Measurements from ENCODE around the gene CDC25C. TPM values are rescaled to one million over a fixed set of nuclear protein-coding genes. Genes with fewer than 3 reads are reported as not detected.

The CDC25C gene
- total RNA-seq, 1 donor from 2014 or later: not detected

GRCh38 chr5:138338411-138339090 lies 6.9 kb upstream of the CDC25C start:
- ChIA-PET POLR2A (interaction anchor here (0.6 to 13.1 kb wide), 18 partner anchors 11 to 1227 kb away, joined by 3 to 322 read pairs (median 6); partner anchors contain the start of genes BRD8, CDC23, EGR1 and ETF1), CTCF (interaction anchor here (1.0 to 7.8 kb wide), 2 partner anchors 10 to 14 kb away, joined by 3 to 134 read pairs; partner anchors contain the start of gene KDM3B)
- intact Hi-C loops (cut with micrococcal nuclease): loop anchor here (1.0 to 10.0 kb wide), 7 partner anchors 14 to 859 kb away; partner anchors contain the start of genes ETF1, HNRNPA0, HSPA9 and KDM3B
- Mint-ChIP-seq H3K9me3 (no peaks in the 10 kb centered on the region), H3K27me3 (no peaks in the 10 kb centered on the region), H3K27ac (peak overlapping the region; percentile 94), H3K4me3 (peak overlapping the region; percentile 90), H3K4me1 (peaks cover 37% of the 10 kb centered on the region), H3K36me3 (ENCODE audit: low read depth) (peaks cover 24% of the 10 kb centered on the region)
- peak; percentile 19 for DNase-seq
- TF ChIP-seq, protein P1, sequence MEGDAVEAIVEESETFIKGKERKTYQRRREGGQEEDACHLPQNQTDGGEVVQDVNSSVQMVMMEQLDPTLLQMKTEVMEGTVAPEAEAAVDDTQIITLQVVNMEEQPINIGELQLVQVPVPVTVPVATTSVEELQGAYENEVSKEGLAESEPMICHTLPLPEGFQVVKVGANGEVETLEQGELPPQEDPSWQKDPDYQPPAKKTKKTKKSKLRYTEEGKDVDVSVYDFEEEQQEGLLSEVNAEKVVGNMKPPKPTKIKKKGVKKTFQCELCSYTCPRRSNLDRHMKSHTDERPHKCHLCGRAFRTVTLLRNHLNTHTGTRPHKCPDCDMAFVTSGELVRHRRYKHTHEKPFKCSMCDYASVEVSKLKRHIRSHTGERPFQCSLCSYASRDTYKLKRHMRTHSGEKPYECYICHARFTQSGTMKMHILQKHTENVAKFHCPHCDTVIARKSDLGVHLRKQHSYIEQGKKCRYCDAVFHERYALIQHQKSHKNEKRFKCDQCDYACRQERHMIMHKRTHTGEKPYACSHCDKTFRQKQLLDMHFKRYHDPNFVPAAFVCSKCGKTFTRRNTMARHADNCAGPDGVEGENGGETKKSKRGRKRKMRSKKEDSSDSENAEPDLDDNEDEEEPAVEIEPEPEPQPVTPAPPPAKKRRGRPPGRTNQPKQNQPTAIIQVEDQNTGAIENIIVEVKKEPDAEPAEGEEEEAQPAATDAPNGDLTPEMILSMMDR (IDR thresholded peaks at IDR 0.05): no peak
- no peak for ATAC-seq (ENCODE audit: low read depth)

- peak within 1 kb of the TSS; percentile 90 for H3K4me3 Mint-ChIP-seq
- peaks cover 37% of the 10 kb centered on the region for H3K4me1 Mint-ChIP-seq
- ATAC-seq (ENCODE audit: low read depth) (peak; percentile 81), DNase-seq (peak; percentile 97)
- ChIA-PET CTCF (interaction anchor here (1.0 to 7.8 kb wide), 2 partner anchors 9 to 14 kb away, joined by 3 to 134 read pairs; partner anchors contain the start of gene KDM3B), POLR2A (interaction anchor here (0.6 to 13.1 kb wide), 20 partner anchors 10 to 1909 kb away, joined by 3 to 322 read pairs (median 6); partner anchors contain the start of genes BRD8, CDC23, EGR1 and ETF1)
- H3K27me3 Mint-ChIP-seq: no peaks in the 10 kb centered on the region
- TF ChIP-seq, protein P1 (IDR thresholded peaks at IDR 0.05): no peak
- peak within 1 kb of the TSS; percentile 100 for H3K27ac Mint-ChIP-seq
- peaks cover 21% of the 10 kb centered on the region for H3K36me3 Mint-ChIP-seq (ENCODE audit: low read depth)
- no peaks in the 10 kb centered on the region for H3K9me3 Mint-ChIP-seq
- intact Hi-C loops (cut with micrococcal nuclease): loop anchor here (1.0 to 10.0 kb wide), 10 partner anchors 14 to 859 kb away; partner anchors contain the start of genes BRD8, CDC23, ETF1 and HNRNPA0
These were observed 6.2 kb upstream of the CDC25C start, which contains the start of gene FAM53C for GRCh38 chr5:138337685-138338410. Gene FAM53C (plus strand): TSS chr5:138338266. CDS start chr5:138341336, 3,070 bp downstream.

DNA sequence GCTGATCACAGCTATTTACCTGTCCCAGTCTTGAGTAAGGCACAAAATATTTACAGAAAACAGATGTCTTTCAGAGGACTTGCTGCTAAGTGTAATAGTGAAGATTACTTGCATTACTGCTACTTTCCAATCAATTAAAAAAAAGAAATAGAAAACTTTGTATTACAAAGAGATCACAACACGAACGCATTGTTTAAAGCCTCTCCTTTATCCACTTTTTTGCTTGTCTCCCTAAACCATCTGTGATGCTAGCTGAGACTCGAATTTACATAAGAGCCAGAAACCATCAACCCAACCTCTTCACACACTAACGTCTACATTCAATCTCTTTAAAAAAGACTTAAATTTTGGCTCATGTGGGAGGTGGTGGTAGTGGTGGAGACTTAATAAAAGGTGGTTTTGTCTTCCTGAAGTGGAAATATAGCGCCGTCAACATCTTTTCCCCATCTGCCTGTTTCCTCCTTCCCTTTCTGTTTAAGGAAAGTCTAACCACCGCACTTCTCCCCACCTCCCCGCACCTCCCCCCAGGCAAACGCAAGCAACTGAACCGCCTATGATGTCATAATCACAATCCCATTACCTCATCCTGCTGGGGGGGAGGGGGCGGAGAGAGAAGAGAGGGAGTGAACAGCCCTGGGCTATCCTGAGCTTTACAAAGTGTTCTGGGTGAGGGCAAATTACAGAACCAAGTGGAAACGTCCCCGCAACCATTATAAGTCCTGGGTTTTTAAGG lies 5.5 kb upstream of the CDC25C start:
- Mint-ChIP-seq H3K9me3 (no peaks in the 10 kb centered on the region), H3K4me3 (peak overlapping the region; percentile 90), H3K27me3 (no peaks in the 10 kb centered on the region), H3K4me1 (peaks cover 40% of the 10 kb centered on the region), H3K36me3 (ENCODE audit: low read depth) (peaks cover 20% of the 10 kb centered on the region), H3K27ac (peak overlapping the region; percentile 100)
- ChIA-PET POLR2A (interaction anchor here (0.6 to 13.1 kb wide), 9 partner anchors 14 to 1910 kb away, joined by 3 to 322 read pairs (median 7); partner anchors contain the start of genes BRD8, EGR1, ETF1 and KDM3B), CTCF (interaction anchor here (1.0 to 7.8 kb wide), 2 partner anchors 8 to 15 kb away, joined by 3 to 134 read pairs; partner anchors contain the start of gene KDM3B)
- TF ChIP-seq, protein P1 (IDR thresholded peaks at IDR 0.05): no peak
- intact Hi-C loops (cut with micrococcal nuclease): loop anchor here (1.0 to 10.0 kb wide), 5 partner anchors 124 to 860 kb away; partner anchors contain the start of genes BRD8, CDC23, PKD2L2 and SIL1
- DNase-seq (no peak), ATAC-seq (ENCODE audit: low read depth) (peak; percentile 22)

DNA sequence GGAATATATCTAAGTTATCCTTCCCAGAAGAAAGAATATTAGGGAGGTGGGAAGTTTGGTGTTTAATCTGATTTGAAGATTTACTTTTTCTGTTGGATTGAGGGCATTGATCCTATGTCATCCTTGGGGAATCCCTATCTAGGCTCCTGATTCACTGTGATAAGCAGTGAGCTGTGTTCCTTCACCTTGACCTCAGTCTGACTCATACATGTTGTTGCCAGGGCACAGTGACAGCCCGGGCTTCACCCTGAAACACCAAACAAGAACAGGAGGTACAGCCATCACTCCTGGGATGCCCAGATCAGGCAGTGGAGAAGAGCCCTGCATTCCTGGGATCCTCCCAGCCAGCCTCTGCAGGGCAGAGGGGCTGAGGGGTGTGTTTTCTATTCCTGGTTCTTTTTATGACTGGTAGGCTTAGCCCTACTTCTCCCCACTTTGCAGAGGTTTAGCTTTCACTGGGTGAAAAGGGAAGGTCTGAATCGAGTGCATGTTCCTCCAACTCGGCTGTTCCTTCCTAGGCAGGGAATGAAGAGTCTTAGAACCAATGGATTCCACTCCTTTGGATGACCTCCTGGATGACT lies 3.4 kb upstream of the CDC25C start:
- intact Hi-C loops (cut with micrococcal nuclease): loop anchor here (5.0 to 10.0 kb wide), 2 partner anchors 450 to 862 kb away; partner anchors contain the start of genes PKD2L2 and SIL1
- Mint-ChIP-seq H3K27me3 (no peaks in the 10 kb centered on the region), H3K9me3 (no peaks in the 10 kb centered on the region), H3K36me3 (ENCODE audit: low read depth) (peaks cover 9% of the 10 kb centered on the region), H3K27ac (no peak overlapping the region), H3K4me1 (peaks cover 37% of the 10 kb centered on the region), H3K4me3 (no peak overlapping the region)
- TF ChIP-seq, protein P1 (IDR thresholded peaks at IDR 0.05): no peak
- DNase-seq: no peak
- ChIA-PET CTCF (interaction anchor here (1.2 to 1.3 kb wide), 2 partner anchors 17 to 18 kb away, joined by 4 read pairs; partner anchors contain the start of gene KDM3B), POLR2A (interaction anchor here (0.6 to 13.1 kb wide), 2 partner anchors 16 to 213 kb away, joined by 3 to 322 read pairs; partner anchors contain the start of gene KDM3B)
- ATAC-seq (ENCODE audit: low read depth): no peak
